Keratinocyte (primary cell): Measurements from ENCODE around the gene KCNE4. TPM values are rescaled to one million over a fixed set of nuclear protein-coding genes. Genes with fewer than 3 reads are reported as not detected.

Experiments used
- DNase-seq: peaks from one replicate; pipeline ENCODE4 v3.0.0-alpha.2; 2011; ENCODE audit warnings: low read depth, missing footprints, low spot score
- FAIRE-seq: peaks from 2 replicates; lab custom pipeline; 2011; peaks lifted over from hg19 to GRCh38; lab: Jason Lieb, UNC
- H2AFZ ChIP-seq: 2 replicates; pipeline ENCODE4 v1.6.0; 2012; ENCODE audit warnings: low read length, control low read depth, inconsistent platforms; ENCODE audit not compliant: control insufficient read depth
- H3K27ac ChIP-seq: 2 replicates; pipeline ENCODE4 v1.5.1; 2011; ENCODE audit warnings: low read length; ENCODE audit not compliant: control insufficient read depth, insufficient read depth
- H3K27me3 ChIP-seq: 3 replicates; pipeline ENCODE4 v1.6.0; 2011; ENCODE audit warnings: low read length; ENCODE audit not compliant: control insufficient read depth, insufficient read depth; ENCODE audit errors: extremely low read depth
- H3K36me3 ChIP-seq, 2 experiments: 2 replicates in 1 of 2; 3 replicates in 1 of 2; pipeline ENCODE4 v1.5.1; 2011; ENCODE audit warnings: low read length in 2 of 2, mild to moderate bottlenecking in 1 of 2; ENCODE audit not compliant: control insufficient read depth in 2 of 2, insufficient read depth in 2 of 2; ENCODE audit errors: extremely low read depth in 1 of 2
- H3K4me1 ChIP-seq: 3 replicates; pipeline ENCODE4 v1.5.1; 2011; ENCODE audit warnings: low read length; ENCODE audit not compliant: control insufficient read depth, insufficient read depth; ENCODE audit errors: extremely low read depth
- H3K4me2 ChIP-seq: 3 replicates; pipeline ENCODE4 v1.6.0; 2011; ENCODE audit warnings: low read depth, low read length; ENCODE audit not compliant: control insufficient read depth, insufficient read depth; ENCODE audit errors: extremely low read depth
- H3K4me3 ChIP-seq, 3 experiments: fragments of 200-600 bp in 1 of 3; sonication (generic) in 1 of 3; 2 replicates in 2 of 3; 3 replicates in 1 of 3; pipeline ENCODE4 v1.5.1; 2011 to 2016; ENCODE audit warnings: low read length in 3 of 3, mild to moderate bottlenecking in 3 of 3, control low read depth in 2 of 3, inconsistent platforms in 1 of 3, low read depth in 1 of 3, mixed read lengths in 1 of 3, mixed run types in 1 of 3, moderate library complexity in 1 of 3; ENCODE audit not compliant: control insufficient read depth in 2 of 3, insufficient read depth in 2 of 3; ENCODE audit errors: extremely low read depth in 1 of 3
- H3K79me2 ChIP-seq: 2 replicates; pipeline ENCODE4 v1.6.0; 2012; ENCODE audit warnings: low read length; ENCODE audit not compliant: control insufficient read depth, insufficient read depth
- H3K9ac ChIP-seq: 3 replicates; pipeline ENCODE4 v1.6.0; 2011; ENCODE audit warnings: low read length; ENCODE audit not compliant: control insufficient read depth, insufficient read depth; ENCODE audit errors: extremely low read depth
- H3K9me1 ChIP-seq: 3 replicates; pipeline ENCODE4 v1.6.0; 2011; ENCODE audit warnings: low read length; ENCODE audit not compliant: control insufficient read depth, insufficient read depth; ENCODE audit errors: extremely low read depth
- H3K9me3 ChIP-seq: 2 replicates; pipeline ENCODE4 v1.5.1; 2012; ENCODE audit warnings: low read depth, low read length; ENCODE audit not compliant: control insufficient read depth
- H4K20me1 ChIP-seq: 3 replicates; pipeline ENCODE4 v1.6.0; 2011; ENCODE audit warnings: low read length; ENCODE audit not compliant: control insufficient read depth, insufficient read depth; ENCODE audit errors: extremely low read depth
- CTCF ChIP-seq, 3 experiments: IDR thresholded peaks in 1 of 3; conservative IDR thresholded peaks in 1 of 3; optimal IDR thresholded peaks in 1 of 3; 2 replicates in 2 of 3; 3 replicates in 1 of 3; pipeline versions ENCODE3 to v1.5.1; 2011; ENCODE audit warnings: low read length in 3 of 3, mild to moderate bottlenecking in 3 of 3, moderate library complexity in 2 of 3, control low read depth in 1 of 3, inconsistent platforms in 1 of 3; ENCODE audit not compliant: insufficient read depth in 2 of 3; ENCODE audit errors: extremely low read depth in 1 of 3
- EZH2 ChIP-seq: IDR thresholded peaks from one replicate; pipeline ENCODE4 v1.6.1; 2012; ENCODE audit warnings: inconsistent platforms, mild to moderate bottlenecking, low read length, moderate library complexity
- dilution Hi-C: fragments of 300-500 bp; cut with MboI; formaldehyde crosslinking; loops from one replicate; pipeline ENCODE4 v1.7.0; 2020; ENCODE audit warnings: low sequenced_read_pairs; ENCODE audit not compliant: extremely low pct_ligation_motif_present
- polyA plus RNA-seq, 5 experiments: library from polyadenylated mRNA; depleted of rRNA in 3 of 5; stranded (reverse) in 3 of 5; stranded (forward) in 1 of 5; unstranded in 1 of 5; fragments of >200 nt; gene quantifications; 1 replicate in 1 of 5; 2 replicates in 3 of 5; 3 replicates in 1 of 5; pipeline versions ENCODE4 v1.2.1 to v1.2.3, GENCODE V29; 2011 to 2012; ENCODE audit warnings: missing spikeins in 2 of 5, low read depth in 1 of 5, low replicate concordance in 1 of 5

The KCNE4 gene
- polyA plus RNA-seq, 1 donor (not counting 4 experiments of a cell fraction or from before 2014, with no cell fraction given), result 0.13 TPM

DNA sequence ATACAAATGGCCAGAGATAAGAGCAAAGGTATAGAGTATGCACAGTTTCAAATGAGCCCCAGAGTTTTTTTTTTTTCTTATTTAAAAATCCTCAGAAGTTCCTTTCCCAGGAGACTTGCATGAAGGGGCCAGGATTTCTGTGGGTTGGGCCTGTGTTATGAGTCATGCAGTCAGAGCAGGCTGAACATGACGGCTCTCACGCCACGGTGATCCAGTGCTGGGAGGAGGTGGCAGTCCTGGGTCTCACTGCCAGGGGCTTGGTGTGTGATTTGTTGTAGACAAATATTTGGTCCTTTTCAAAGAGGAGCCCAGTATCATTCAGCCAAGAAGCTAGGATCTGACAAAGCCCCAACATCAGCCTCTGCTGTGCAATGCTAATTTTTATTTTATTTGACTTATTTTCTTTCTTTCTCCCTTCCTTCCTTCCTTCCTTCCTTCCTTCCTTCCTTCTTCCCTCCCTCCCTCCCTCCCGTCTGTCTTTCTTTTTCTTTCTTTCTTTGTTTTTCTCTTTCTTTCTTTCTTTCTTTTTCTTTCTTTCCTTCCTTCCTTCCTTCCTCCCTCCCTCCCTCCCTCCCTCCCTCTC, 10.4 kb upstream of the KCNE4 start:
- no peaks in the 10 kb centered on the region for H3K79me2 ChIP-seq
- H3K9ac ChIP-seq, result peak overlapping the region; percentile 47
- H3K27ac ChIP-seq, result peak overlapping the region; percentile 78
- H4K20me1 ChIP-seq, result no peaks in the 10 kb centered on the region
- H3K27me3 ChIP-seq, result no peaks in the 10 kb centered on the region
- no peak overlapping the region for H3K4me3 ChIP-seq
- no peaks in the 10 kb centered on the region for H3K9me3 ChIP-seq
- H2AFZ ChIP-seq, result peak overlapping the region; percentile 69
- peaks cover 20% of the 10 kb centered on the region for H3K4me1 ChIP-seq
- dilution Hi-C loops, result no loop called here
- no peak for DNase-seq
- no peaks in the 10 kb centered on the region for H3K36me3 ChIP-seq
- H3K9me1 ChIP-seq, result no peaks in the 10 kb centered on the region
- peak; percentile 85 for FAIRE-seq
- TF ChIP-seq CTCF (optimal IDR thresholded peaks at IDR 0.05 in 1 of 3, IDR thresholded peaks at IDR 0.05 in 1 of 3, conservative IDR thresholded peaks at IDR 0.05 in 1 of 3; ENCODE audit: extremely low read depth in 1 of 3, insufficient read depth in 2 of 3, low read length in 3 of 3) (no peak), EZH2 (no peak)
- peak overlapping the region; percentile 65 for H3K4me2 ChIP-seq

DNA sequence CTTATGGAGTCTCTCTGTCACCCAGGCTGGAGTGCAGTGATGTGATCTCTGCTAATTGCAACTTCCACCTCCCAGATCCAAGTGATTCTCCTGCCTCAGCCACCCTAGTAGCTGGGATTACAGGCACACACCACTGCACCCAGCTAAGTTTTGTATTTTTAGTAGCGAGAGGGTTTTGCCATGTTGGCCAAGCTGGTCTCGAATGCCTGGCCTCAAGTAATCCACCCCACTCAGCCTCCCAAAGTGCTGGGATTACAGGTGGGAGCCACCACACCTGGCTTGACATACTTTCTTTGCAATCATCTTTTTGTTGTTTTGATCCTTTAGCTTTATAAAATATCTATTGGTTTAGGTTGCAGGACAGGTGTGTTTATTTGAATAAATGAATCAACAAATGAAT, 9.7 kb upstream of the KCNE4 start:
- peaks cover 20% of the 10 kb centered on the region for H3K4me1 ChIP-seq
- dilution Hi-C loops, result no loop called here
- TF ChIP-seq CTCF (optimal IDR thresholded peaks at IDR 0.05 in 1 of 3, IDR thresholded peaks at IDR 0.05 in 1 of 3, conservative IDR thresholded peaks at IDR 0.05 in 1 of 3; ENCODE audit: extremely low read depth in 1 of 3, insufficient read depth in 2 of 3, low read length in 3 of 3) (no peak), EZH2 (no peak)
- no peaks in the 10 kb centered on the region for H3K27me3 ChIP-seq
- DNase-seq (no peak), FAIRE-seq (no peak)
- no peaks in the 10 kb centered on the region for H3K79me2 ChIP-seq
- H3K4me2 ChIP-seq, result peak overlapping the region; percentile 1
- H3K9me1 ChIP-seq, result no peaks in the 10 kb centered on the region
- H3K4me3 ChIP-seq, result no peak overlapping the region
- H2AFZ ChIP-seq, result no peak overlapping the region
- no peaks in the 10 kb centered on the region for H3K36me3 ChIP-seq
- peak overlapping the region; percentile 83 for H3K27ac ChIP-seq
- no peaks in the 10 kb centered on the region for H3K9me3 ChIP-seq
- peak overlapping the region; percentile 36 for H3K9ac ChIP-seq
- H4K20me1 ChIP-seq, result no peaks in the 10 kb centered on the region
